Measurements from ENCODE around the gene MITF.

GRCh38 chr3:69750549-69750948 is 11.3 kb downstream of the MITF start:
- no peak for TF ChIP-seq CTCF (IDR thresholded peaks at IDR 0.05)
- no peak for TF ChIP-seq POLR2AphosphoS5 (IDR thresholded peaks at IDR 0.05; ENCODE audit: low read depth, low read length)
- no peak for TF ChIP-seq NRF1 (IDR thresholded peaks at IDR 0.05; ENCODE audit: low read depth, low read length)
- TF ChIP-seq MAX (IDR thresholded peaks at IDR 0.05; ENCODE audit: low read depth), result no peak
- no peak for TF ChIP-seq USF1 (IDR thresholded peaks at IDR 0.05; ENCODE audit: borderline replicate concordance, low read depth)
- no peak for TF ChIP-seq MXI1 (IDR thresholded peaks at IDR 0.05; ENCODE audit: low read depth, low read length)
- TF ChIP-seq EP300 (IDR thresholded peaks at IDR 0.05; ENCODE audit: borderline replicate concordance in 1 of 2, low read depth in 1 of 2, low read length in 1 of 2), result no peak
- no peak for TF ChIP-seq REST (IDR thresholded peaks at IDR 0.05; ENCODE audit: low read depth, low read length)
- no peak for TF ChIP-seq RAD21 (IDR thresholded peaks at IDR 0.05; ENCODE audit: low read length)
